DMS53 treated with DMSO at 0.1 percent for 48 hours (cell line): ENCODE results near the gene UBE2N.
A peak's percentile ranks its signal among the peaks of the same experiment; 100 is the strongest.
"Not testable (repeated sequence)": the region's sequence is repeated elsewhere in the genome, so short reads cannot be mapped to it uniquely, and the experiment has no call there.

ENCODE experiments used
- DNase-seq: peaks from one replicate; lab custom pipeline; 2025; ENCODE audit not compliant: unreplicated experiment; lab: John Stamatoyannopoulos, UW

UBE2N gene

GRCh38 chr12:93381976-93382437, 59.7 kb downstream of the UBE2N start:
- not testable (repeated sequence) for DNase-seq

- no peak for DNase-seq
Measured at GRCh38 chr12:93381161-93381975, 60.4 kb downstream of the UBE2N start.

GRCh38 chr12:93380480-93381121, 61.1 kb downstream of the UBE2N start:
- DNase-seq, result peak; percentile 13

- DNase-seq, result no peak
Measured at GRCh38 chr12:93379981-93380361, 61.8 kb downstream of the UBE2N start.

DNA sequence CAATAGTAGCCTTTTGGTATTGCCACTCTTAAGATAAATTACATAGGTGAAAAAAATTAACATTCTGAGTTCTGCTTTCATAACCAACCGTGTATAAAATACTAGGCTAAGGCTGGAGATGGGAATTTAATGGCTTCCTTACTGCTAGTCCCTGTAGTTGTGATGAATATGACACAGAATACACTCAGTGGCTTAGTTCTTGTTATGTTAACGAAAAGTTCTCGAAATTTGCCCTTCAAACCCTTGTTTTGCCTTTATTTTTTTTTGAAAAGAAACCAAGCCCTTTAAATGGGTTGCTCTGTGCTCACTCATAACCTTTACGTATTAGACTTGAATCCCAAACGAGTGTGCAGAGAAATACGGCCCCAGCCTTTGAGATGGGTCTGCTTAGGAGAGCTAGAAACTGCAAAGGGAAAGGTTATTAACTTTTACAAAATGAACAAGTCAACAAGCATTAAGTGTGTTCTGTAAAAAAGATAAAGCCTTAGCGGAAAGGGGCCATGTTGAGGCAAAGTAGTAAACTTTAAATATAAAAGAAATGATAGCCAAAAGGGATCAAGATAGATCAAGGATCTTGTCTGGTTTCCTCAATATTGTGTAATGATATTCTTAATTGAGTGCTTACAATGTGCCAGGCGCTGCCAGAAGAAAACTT, 62.3 kb downstream of the UBE2N start:
- DNase-seq, result no peak

- peak; percentile 46 for DNase-seq
Measured at GRCh38 chr12:93378998-93379325, 62.8 kb downstream of the UBE2N start.

DNA sequence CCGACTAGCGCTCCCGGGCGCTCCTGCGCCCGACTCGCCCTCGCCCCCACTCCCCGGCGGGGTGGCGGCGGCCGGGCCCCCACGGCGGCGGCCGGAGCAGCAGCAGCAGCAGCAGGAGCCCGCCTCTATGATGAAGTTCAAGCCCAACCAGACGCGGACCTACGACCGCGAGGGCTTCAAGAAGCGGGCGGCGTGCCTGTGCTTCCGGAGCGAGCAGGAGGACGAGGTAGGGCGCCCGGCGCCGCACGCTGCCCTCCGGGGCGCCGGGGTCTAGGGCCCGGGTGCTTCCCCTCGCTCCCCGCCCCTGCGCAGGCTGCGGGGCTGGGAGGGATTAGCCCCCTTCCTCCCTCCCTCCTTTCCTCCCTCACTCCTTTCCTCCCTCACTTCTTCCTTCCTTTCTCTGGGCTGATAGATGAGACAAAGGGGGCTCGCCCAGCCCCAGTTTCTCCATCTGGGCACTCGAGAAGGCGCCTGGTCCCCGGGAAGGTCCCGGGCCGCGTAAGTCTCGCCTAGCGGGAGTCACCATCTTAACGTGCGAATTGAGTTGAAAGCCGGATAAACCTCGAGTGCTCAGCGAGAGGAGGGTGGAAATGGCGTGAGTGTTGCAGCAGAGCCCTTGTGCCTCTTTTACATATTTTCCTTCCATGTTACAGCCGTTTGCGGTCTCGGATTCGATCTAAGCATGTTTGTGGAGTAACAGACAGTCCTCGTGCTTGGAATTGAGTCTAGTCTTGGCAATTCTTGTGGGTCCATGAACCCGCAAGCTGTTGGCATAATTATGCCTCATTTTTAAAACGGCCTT, 63.4 kb downstream of the UBE2N start:
- peak; percentile 46 for DNase-seq

DNA sequence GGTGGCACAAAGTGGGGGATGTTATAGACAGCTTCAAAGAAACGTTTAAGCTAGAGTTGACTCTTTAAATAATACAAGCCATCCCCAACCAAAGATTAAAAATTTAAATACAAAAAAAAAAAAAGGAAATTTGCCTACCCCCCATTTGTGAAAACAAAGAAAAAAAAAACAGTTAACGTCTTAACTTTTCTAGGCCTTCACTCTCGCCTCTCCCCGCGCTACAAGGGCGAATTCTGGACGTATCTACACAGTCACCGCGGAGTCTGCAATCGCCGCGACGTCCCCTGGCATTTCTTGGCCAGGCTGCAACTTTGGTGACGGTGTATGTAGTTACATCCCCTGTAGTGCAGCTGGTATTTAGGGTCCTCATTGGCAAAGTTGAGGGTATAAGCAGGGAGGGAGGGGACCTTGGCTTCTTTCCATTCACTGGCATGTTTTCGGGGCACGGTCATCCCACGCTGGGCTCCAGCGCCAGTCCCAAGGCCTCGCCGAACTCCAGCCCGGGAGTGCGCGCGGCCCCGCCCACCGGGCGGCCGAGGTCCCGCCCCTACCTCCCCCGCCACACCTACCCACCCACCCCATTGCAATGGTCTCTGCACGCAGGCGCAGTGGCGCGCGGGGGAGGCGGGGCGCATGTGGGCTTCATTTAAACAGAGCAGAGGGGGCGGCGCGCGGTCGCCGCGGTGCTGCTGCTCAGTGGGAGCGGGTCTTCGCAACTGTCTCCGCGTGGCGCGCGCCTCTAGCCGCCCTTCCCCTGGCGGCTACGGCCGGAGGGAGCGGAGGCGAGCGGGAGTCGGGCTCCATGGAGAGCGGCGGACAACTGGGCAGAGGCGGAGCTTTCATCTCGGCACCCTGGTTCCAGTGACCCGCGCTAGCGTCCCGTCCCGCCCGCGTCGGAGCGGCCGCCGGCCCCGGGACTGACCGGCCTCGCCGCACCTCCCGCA, 64.2 kb downstream of the UBE2N start, which contains the start of gene NUDT4:
NUDT4 (plus strand) TSS at position 674 of the 944 bp plus-strand sequence. CDS start 398 bp downstream, outside the sequence.
- DNase-seq, result peak; percentile 87

DNA sequence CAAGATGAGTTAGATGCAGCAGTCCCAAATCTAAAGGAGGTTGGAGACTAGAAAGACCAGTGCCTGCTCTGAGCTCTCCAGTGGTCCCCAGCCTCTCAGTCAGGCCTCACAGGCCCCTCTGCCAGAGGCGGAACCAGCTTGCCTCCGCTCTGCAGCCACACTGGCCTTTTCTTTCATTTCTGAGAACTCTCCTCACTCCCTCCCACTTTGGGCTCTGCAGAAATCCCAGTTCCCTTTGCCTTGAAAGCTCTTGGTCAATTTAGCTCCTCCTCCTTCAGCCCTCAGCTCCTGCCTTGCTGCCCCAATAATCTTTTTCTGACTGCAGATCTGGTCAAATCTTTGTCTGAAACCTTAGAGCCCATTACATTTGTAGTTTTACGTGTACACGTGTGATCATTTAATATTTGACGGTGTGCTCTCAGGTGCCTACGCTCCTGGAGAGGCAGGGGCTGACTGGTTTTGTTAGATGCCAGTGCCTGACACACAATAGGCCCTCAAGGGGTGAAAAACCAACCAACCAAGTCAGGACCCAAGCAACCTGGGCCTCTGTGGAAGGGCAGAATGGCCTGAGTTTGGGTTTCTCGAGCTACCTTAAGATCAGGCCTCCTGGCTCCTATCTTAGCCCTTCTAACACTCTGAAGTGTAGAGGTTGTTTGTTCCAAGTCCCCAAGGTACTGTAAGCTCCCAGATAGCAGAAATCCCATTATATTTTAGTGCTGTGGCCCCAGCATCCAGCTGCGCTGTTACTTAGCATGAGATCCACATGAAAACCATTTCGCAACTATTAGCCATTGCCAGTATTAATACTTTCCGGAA, 65.1 kb downstream of the UBE2N start:
- DNase-seq, result no peak

GRCh38 chr12:93375906-93376305, 65.8 kb downstream of the UBE2N start:
- no peak for DNase-seq

DNA sequence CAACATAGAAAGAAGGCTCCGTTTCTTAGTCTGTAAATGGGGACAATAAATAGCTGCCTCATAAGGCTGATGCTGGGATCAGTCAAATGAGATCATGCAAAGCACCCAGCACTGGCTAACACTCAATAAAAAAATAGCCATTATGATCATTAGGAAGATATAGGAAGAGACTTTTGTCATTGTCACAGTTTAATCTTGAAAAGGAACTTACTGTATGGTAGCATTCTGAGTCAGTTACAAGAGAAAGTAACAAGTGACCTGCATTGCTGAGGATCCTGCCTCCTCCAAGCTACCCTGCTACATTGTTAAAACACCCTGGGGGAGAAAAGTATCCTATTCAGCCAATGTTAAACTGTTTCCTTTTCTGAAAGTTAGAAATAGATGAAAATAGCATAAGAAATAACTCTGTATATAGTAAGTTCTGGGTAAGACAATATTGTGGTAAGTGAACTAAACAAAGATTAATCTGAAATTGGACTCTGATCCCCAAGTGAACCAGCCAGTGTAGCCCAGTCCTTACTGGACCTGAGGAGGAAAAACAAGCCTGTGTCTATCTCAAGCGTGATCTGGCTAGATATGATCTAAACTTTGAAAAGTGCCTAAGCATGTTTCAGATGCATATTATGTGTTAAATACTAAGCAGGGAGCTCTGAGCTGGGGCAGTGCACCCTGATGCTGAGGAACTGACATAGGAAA, 67.6 kb downstream of the UBE2N start:
- DNase-seq, result no peak

DNA sequence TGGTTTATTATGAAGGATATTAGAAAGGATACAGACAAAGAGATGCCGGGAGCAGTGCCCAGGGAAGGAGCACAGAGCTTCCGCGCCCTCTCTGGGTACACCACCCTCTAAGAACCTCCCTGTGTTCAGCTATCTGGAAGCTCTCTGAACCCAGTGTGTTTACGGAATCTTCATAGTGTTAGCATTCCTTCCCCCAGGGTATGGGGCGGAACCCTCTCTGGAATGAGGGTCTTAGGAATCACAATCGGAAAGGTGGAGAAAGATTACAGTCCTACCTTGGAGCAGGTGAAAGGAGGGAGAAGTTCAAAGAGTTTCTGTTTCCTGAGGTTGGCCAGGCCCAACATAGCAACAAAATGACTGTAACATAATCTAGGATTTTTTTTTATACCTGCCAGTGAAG, 70.8 kb downstream of the UBE2N start:
- DNase-seq, result no peak

DNA sequence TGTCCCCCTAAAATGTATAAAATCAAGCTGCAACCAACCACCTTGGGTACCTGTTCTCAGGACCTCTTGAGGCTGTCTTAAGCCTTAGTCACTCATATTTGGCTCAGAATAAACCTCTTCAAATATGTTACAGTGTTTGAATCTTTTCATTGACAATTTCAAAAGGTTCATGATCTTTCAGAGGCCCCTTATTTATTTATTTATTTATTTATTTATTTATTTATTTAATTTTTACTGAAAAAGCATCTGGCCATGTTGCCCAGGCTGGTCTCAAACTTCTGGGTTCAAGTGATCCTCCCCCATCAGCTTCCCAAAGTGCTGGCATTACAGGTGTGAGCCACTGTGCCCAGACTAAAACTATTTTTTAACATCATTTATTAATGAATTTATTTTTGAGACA, 72.2 kb downstream of the UBE2N start:
- DNase-seq, result no peak

DNA sequence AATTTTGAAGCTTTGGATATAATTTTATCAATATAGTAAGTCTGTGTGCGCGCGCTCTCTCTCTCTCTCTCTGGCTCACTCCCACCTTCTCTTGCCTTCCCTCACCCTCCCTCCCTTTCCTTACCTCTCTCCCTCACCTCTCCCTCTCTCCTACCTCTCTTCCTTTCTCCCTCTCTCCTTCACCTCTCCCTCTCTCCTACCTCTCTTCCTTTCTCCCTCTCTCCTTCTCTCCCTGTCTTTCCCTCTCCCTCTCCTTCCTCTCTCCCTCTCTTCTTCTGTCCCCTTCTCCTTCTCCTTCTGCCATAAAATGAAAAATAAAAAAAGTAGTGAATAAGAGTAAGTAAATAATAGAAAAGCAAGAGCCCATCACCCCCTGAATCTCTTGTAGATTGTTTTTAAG, 73.0 kb downstream of the UBE2N start:
- no peak for DNase-seq

GRCh38 chr12:93366422-93366821, 75.3 kb downstream of the UBE2N start:
- no peak for DNase-seq

DNA sequence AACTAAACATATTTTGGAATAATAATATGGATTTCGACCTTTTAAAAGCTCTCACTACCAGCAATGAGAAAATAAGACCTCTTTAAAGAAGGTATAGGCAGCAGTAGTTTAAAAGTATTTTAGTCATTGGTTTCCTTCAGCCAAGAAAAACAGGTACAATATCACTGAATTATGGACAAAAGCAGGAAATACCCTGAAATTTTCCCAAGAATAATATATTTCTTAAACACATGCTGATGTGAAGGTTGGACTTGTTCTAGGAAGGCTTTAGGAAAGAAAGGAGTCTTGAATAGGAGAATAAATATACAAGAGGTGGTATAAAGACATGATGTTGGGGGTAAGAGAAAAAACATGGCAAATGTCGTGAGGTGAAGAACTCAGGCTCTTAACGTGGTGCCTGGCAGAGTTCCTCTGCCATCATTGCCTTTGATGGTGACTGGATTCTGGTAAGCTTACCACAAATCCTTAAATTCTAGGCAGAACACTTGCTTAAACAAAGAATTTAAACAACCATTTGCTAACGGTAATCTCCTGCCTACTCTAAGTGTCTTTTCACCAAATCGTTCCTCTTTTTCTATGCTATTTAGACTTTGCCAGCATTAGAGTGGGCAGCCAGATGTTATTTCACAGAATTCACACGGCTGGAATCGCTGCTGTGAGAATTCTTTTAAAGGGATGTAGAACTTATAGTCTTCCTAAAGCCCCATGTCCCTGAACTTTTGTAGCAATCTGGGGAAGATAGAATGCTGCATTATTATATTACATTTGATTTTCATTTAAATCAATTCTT, 75.9 kb downstream of the UBE2N start:
- no peak for DNase-seq

GRCh38 chr12:93363841-93364297, 77.9 kb downstream of the UBE2N start:
- no peak for DNase-seq
